ENCODE results near the gene RBFOX2. TPM values are rescaled to one million over a fixed set of nuclear protein-coding genes. Genes with fewer than 3 reads are reported as not detected.
A peak's percentile ranks its signal among the peaks of the same experiment; 100 is the strongest.

Gene RBFOX2
- total RNA-seq (2014; rRNA removed; shearing (Covaris generic)), result 130 and 131 TPM in 2 replicates
- polyA plus RNA-seq (2016; fragmentation: Nextera tagmentation; extraction: Ambion mirVana), result 84.8 and 88.8 TPM in 2 replicates
- long read RNA-seq, partial matches to known transcripts, result 3 of 978 reads
- long read RNA-seq, other reads (novel, unspliced or antisense), result 966 of 978 reads

- peaks cover 5% of the 10 kb centered on the region; the same call in 1 of the 3 replicates for H3K36me3 Mint-ChIP-seq (ENCODE audit: low read depth)
- DNase-seq (ENCODE audit: low spot score) (peak; percentile 98), ATAC-seq (peak; percentile 88)
- Histone ChIP-seq H3F3A (replicated peaks; ENCODE audit: low read depth) (no peaks in the 10 kb centered on the region), H3K4me3 (peak within 1 kb of the TSS; percentile 94), H4K20me1 (replicated peaks; ENCODE audit: insufficient read depth) (peaks cover 11% of the 10 kb centered on the region; the same call in 1 of the 2 replicates), H3K27me3 (ENCODE audit: insufficient read depth) (no peaks in the 10 kb centered on the region), H3K36me3 (ENCODE audit: insufficient read depth) (no peaks in the 10 kb centered on the region), H3K4me2 (peak within 1 kb of the TSS; percentile 99), H3K4me1 (ENCODE audit: insufficient read depth) (peaks cover 15% of the 10 kb centered on the region), H3K79me2 (replicated peaks; ENCODE audit: insufficient read depth) (peaks cover 42% of the 10 kb centered on the region), H2AFZ (peak within 1 kb of the TSS; percentile 90), H3K27ac (ENCODE audit: low read depth) (peak within 1 kb of the TSS; percentile 79), H3K9me2 (ENCODE audit: insufficient read depth) (no peaks in the 10 kb centered on the region)
- H3K9me3 Mint-ChIP-seq, result no peaks in the 10 kb centered on the region
- H3K4me3 Mint-ChIP-seq, result peak within 1 kb of the TSS; percentile 92
- H3K4me1 Mint-ChIP-seq, result peaks cover 25% of the 10 kb centered on the region
- H3K27me3 Mint-ChIP-seq (ENCODE audit: insufficient read depth, low read depth, poor library complexity), result peaks cover 17% of the 10 kb centered on the region
- no peak for TF ChIP-seq ZNF114 (CRISPR knock-in tag; IDR thresholded peaks at IDR 0.05)
- no peak for TF ChIP-seq EZH2phosphoT487 (IDR thresholded peaks at IDR 0.05; ENCODE audit: unreplicated experiment)
- no peak for TF ChIP-seq REST (IDR thresholded peaks at IDR 0.05; ENCODE audit: unreplicated experiment)
- TF ChIP-seq POLR2AphosphoS5 (IDR thresholded peaks at IDR 0.05; ENCODE audit: low read depth), result peak; percentile 65
- no peak for TF ChIP-seq CTCF (conservative IDR thresholded peaks at IDR 0.05; ENCODE audit: low read depth in 2 of 2)
- no peak for TF ChIP-seq ZNF331 (CRISPR knock-in tag; IDR thresholded peaks at IDR 0.05; ENCODE audit: low read depth)
- 0 out of 2 replicates have a peak, but pooled peaks have one; percentile 5 for TF ChIP-seq CREB1 (CRISPR knock-in tag; IDR thresholded peaks at IDR 0.05; ENCODE audit: low read depth)
- no peak for TF ChIP-seq JUNB (IDR thresholded peaks at IDR 0.05; ENCODE audit: unreplicated experiment)
- TF ChIP-seq EZH2 (IDR thresholded peaks at IDR 0.05; ENCODE audit: low read depth, unreplicated experiment), result no peak
- TF ChIP-seq ETS1 (IDR thresholded peaks at IDR 0.05), result 0 out of 2 replicates have a peak, but pooled peaks have one; percentile 15
- no peak for TF ChIP-seq ZNF462 (CRISPR knock-in tag; IDR thresholded peaks at IDR 0.05)
- TF ChIP-seq NANOG (IDR thresholded peaks at IDR 0.05; ENCODE audit: borderline replicate concordance), result no peak
- TF ChIP-seq STAT1 (IDR thresholded peaks at IDR 0.05; ENCODE audit: unreplicated experiment), result no peak
- H3K27ac Mint-ChIP-seq, result peak within 1 kb of the TSS; percentile 83
Observed at GRCh38 chr22:36028646-36029405, at the start of gene RBFOX2. TSS of gene RBFOX2 (minus strand) at chr22:36028824. CDS start at chr22:36028425, 399 bp downstream.

Measured in GM23338 (cell line).